HepG2 (cell line): ENCODE measurements around the gene ZSCAN20. TPM values are rescaled to one million over a fixed set of nuclear protein-coding genes. Genes with fewer than 3 reads are reported as not detected.

Source experiments
- ATAC-seq: fragments of 200-7000 bp; cut with Tn5 transposase; 3 replicates; pipeline ENCODE4 v1.9.1; 2020; ENCODE audit warnings: mild to moderate bottlenecking, moderate library complexity
- BruUV-seq: library from RNA; stranded (reverse); fragments of 400-500 nt; replicated peaks from 2 replicates; lab custom pipeline; 2021; lab: Mats Ljungman, UMichigan
- CTCF ChIA-PET: fragments of 300-600 bp; formaldehyde crosslinking; extraction: SDS; loops from one replicate; lab custom pipeline; 2021; ENCODE audit warnings: low total read pairs, inconsistent platforms, low intra/inter-chr PET ratio; lab: Yijun Ruan, JAX
- POLR2A ChIA-PET: fragments of 350-600 bp; sonication (Branson Sonifier 250); formaldehyde crosslinking; loops from one replicate; lab custom pipeline; 2020; ENCODE audit warnings: antibody characterized with exemption, inconsistent platforms; lab: Yijun Ruan, JAX
- DNase-seq: peaks from one replicate; pipeline ENCODE4 v3.0.0-alpha.2; 2015; ENCODE audit warnings: low spot score
- FAIRE-seq: peaks from 3 replicates; lab custom pipeline; 2011; peaks lifted over from hg19 to GRCh38; lab: Jason Lieb, UNC
- H2AFZ ChIP-seq: one replicate; pipeline ENCODE4 v1.6.1; 2011; ENCODE audit warnings: low read length, inconsistent platforms
- H3K27ac ChIP-seq: fragments of 300-600 bp; 3 replicates; pipeline ENCODE4 v1.8.0; 2011; ENCODE audit warnings: mixed run types, mild to moderate bottlenecking, mixed read lengths, low read length, inconsistent platforms; ENCODE audit not compliant: insufficient read depth; ENCODE audit errors: extremely low read length
- H3K27me3 ChIP-seq, 2 experiments: fragments of 200-600 bp in 1 of 2; 2 replicates in 1 of 2; 3 replicates in 1 of 2; pipeline versions ENCODE4 v1.6.0 to v1.8.0; 2011; ENCODE audit warnings: low read length in 2 of 2, mild to moderate bottlenecking in 2 of 2, moderate library complexity in 2 of 2, inconsistent platforms in 1 of 2; ENCODE audit not compliant: insufficient read depth in 2 of 2, control insufficient read depth in 1 of 2
- H3K36me3 ChIP-seq, 2 experiments: fragments of 200-600 bp in 1 of 2; replicated peaks in 1 of 2; 2 replicates in 1 of 2; 3 replicates in 1 of 2; pipeline versions ENCODE4 v1.5.1 to v1.8.0; 2011; ENCODE audit warnings: low read length in 2 of 2, inconsistent platforms in 1 of 2; ENCODE audit not compliant: insufficient read depth in 2 of 2, control insufficient read depth in 1 of 2
- H3K4me1 ChIP-seq: 2 replicates; pipeline ENCODE4 v1.5.1; 2012; ENCODE audit warnings: low read length, inconsistent platforms; ENCODE audit not compliant: insufficient read depth
- H3K4me2 ChIP-seq: 2 replicates; pipeline ENCODE4 v1.6.0; 2011; ENCODE audit warnings: low read depth, low read length, inconsistent platforms
- H3K4me3 ChIP-seq, 3 experiments: fragments of 200-600 bp in 1 of 3; sonication (generic), shearing (Covaris generic) in 1 of 3; replicated peaks in 1 of 3; 2 replicates each; pipeline ENCODE4 v1.5.1; 2011 to 2016; ENCODE audit warnings: low read length in 3 of 3, inconsistent platforms in 2 of 3, low read depth in 2 of 3, mild to moderate bottlenecking in 2 of 3, control low read depth in 1 of 3, mixed read lengths in 1 of 3; ENCODE audit not compliant: insufficient read depth in 1 of 3
- H3K79me2 ChIP-seq: one replicate; pipeline ENCODE4 v1.6.1; 2011; ENCODE audit warnings: low read length, inconsistent platforms; ENCODE audit not compliant: insufficient read depth
- H3K9ac ChIP-seq: 2 replicates; pipeline ENCODE4 v1.6.0; 2011; ENCODE audit warnings: mild to moderate bottlenecking, low read depth, low read length, inconsistent platforms; ENCODE audit not compliant: insufficient read depth
- H3K9me3 ChIP-seq: 2 replicates; pipeline ENCODE4 v1.5.1; 2012; ENCODE audit warnings: mild to moderate bottlenecking, low read length
- H4K20me1 ChIP-seq: 2 replicates; pipeline ENCODE4 v1.6.0; 2011; ENCODE audit warnings: inconsistent platforms, mild to moderate bottlenecking, low read length, moderate library complexity; ENCODE audit not compliant: insufficient read depth
- MBNL3 ChIP-seq: fragments of 250-450 bp; sonication (Bioruptor Pico); conservative IDR thresholded peaks from 2 replicates; pipeline ENCODE4 v1.8.0; 2022; ENCODE audit warnings: mild to moderate bottlenecking, inconsistent platforms
- MXD4 ChIP-seq: IDR thresholded peaks from 2 replicates; pipeline ENCODE4 v1.6.1; 2016; ENCODE audit warnings: mild to moderate bottlenecking, missing biosample characterization, missing genetic modification reagents
- NAIF1 ChIP-seq: sonication (generic); formaldehyde crosslinking; IDR thresholded peaks from 2 replicates; pipeline ENCODE4 v1.5.0; 2020; ENCODE audit warnings: mild to moderate bottlenecking, missing genetic modification reagents, borderline replicate concordance
- PITX1 ChIP-seq: sonication (generic); formaldehyde crosslinking; IDR thresholded peaks from 2 replicates; pipeline ENCODE4 v1.5.1; 2020; ENCODE audit warnings: mild to moderate bottlenecking, missing genetic modification reagents
- PTBP1 ChIP-seq: fragments of 200-400 bp; formaldehyde crosslinking; IDR thresholded peaks from 2 replicates; pipeline ENCODE4 v1.6.1; 2018; ENCODE audit warnings: low read length, low read depth; ENCODE audit not compliant: poor library complexity, severe bottlenecking
- ZFP37 ChIP-seq: sonication (generic); formaldehyde crosslinking; IDR thresholded peaks from 2 replicates; pipeline ENCODE4 v1.4.0; 2020; ENCODE audit warnings: missing genetic modification reagents, borderline replicate concordance
- ZNF598 ChIP-seq: sonication (generic); formaldehyde crosslinking; IDR thresholded peaks from 2 replicates; pipeline ENCODE4 v1.5.1; 2020; ENCODE audit warnings: mild to moderate bottlenecking, missing genetic modification reagents, borderline replicate concordance
- ZNF75D ChIP-seq: sonication (generic); formaldehyde crosslinking; IDR thresholded peaks from 2 replicates; pipeline ENCODE4 v1.8.1; 2023; ENCODE audit warnings: missing genetic modification reagents, mild to moderate bottlenecking, borderline replicate concordance
- WGBS: methylation state at CpG from one replicate; pipeline ENCODE4 v1.1.6; 2017; ENCODE audit warnings: low lambda C conversion rate; 5-methylcytosine and 5-hydroxymethylcytosine counted together
- in situ Hi-C: cut with HindIII; loops from 2 replicates; pipeline ENCODE4 v1.10.0; 2017; ENCODE audit warnings: low pct_unique_long_range_greater_than_20kb; ENCODE audit not compliant: extremely low pct_ligation_motif_present
- intact Hi-C: fragments of 100-400 bp; cut with micrococcal nuclease; formaldehyde crosslinking; loops from one replicate; pipeline ENCODE4 v1.10.0; 2022; ENCODE audit not compliant: unreplicated experiment
- polyA plus RNA-seq, 8 experiments: library from polyadenylated mRNA; depleted of rRNA in 3 of 8; stranded (reverse) in 7 of 8; unstranded in 1 of 8; fragments of >200 nt; fragmentation: Illumina TruSeq in 4 of 8; extraction: Trizol in 4 of 8; gene quantifications; 2 replicates each; pipeline versions ENCODE4 v1.2.1 to v1.2.3, GENCODE V29; 2011 to 2016; ENCODE audit warnings: low read depth in 4 of 8, missing spikeins in 1 of 8, mixed read lengths in 1 of 8; ENCODE audit not compliant: insufficient read depth in 1 of 8
- total RNA-seq, 5 experiments: library from RNA; depleted of rRNA; stranded (reverse); fragments of >200 nt; fragmentation: Illumina TruSeq; extraction: Trizol; gene quantifications; 2 replicates each; pipeline ENCODE4 v1.2.3, GENCODE V29; 2016; ENCODE audit warnings: low read depth in 1 of 5
- TF ChIP-seq, protein P1 (sequence below): sonication (generic); formaldehyde crosslinking; IDR thresholded peaks from 2 replicates; pipeline ENCODE4 v1.5.1; 2020; ENCODE audit warnings: mild to moderate bottlenecking, missing genetic modification reagents, moderate library complexity
- TF ChIP-seq, protein P2 (sequence below): fragments of 450-650 bp; IDR thresholded peaks from 2 replicates; pipeline ENCODE4 v1.6.1; 2017
- TF ChIP-seq, protein P3 (sequence below): sonication (generic); formaldehyde crosslinking; IDR thresholded peaks from 2 replicates; pipeline ENCODE4 v1.9.0; 2021; ENCODE audit warnings: missing genetic modification reagents, mild to moderate bottlenecking, borderline replicate concordance
- TF ChIP-seq, protein P4 (sequence below): sonication (generic); formaldehyde crosslinking; conservative IDR thresholded peaks from 2 replicates; pipeline ENCODE4 v1.4.0; 2020; ENCODE audit warnings: missing genetic modification reagents

ZSCAN20 gene
- total and polyA plus RNA-seq, 2 of the 13 experiments (the other 11 are each of a cell fraction or from before 2014, with no cell fraction given), result 1.1 to 2.8 TPM

DNA sequence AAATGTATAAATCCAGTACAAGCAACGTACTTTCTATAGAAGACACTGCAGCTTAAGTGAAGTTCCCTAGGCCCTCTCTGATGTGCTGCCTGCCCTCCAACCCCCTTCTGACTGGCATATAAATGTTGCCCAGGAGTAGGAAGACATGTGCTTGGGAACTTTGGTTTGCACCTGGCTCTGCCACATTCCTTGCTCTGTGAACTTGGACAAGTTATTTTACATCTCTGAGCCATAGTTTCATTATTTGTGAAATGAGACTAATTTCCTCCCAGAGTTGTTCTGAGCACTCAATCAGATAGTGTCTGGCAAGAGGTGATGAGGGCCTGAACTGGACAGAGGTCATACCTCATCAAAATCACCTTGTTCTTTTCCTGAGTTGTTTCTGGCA, 38.1 kb upstream of the ZSCAN20 start:
- ATAC-seq (no peak), DNase-seq (no peak), FAIRE-seq (no peak)
- in situ Hi-C loops, result no loop called here
- Histone ChIP-seq H3K4me1 (peaks cover 38% of the 10 kb centered on the region), H3K36me3 (no peaks in the 10 kb centered on the region), H3K4me2 (no peak overlapping the region), H3K27me3 (peaks cover 0 to 14% of the 10 kb centered on the region in 2 experiments; a peak in 2 of 5 replicates), H4K20me1 (no peaks in the 10 kb centered on the region), H3K9ac (no peak overlapping the region), H3K4me3 (no peak overlapping the region), H3K27ac (no peak overlapping the region), H3K79me2 (no peaks in the 10 kb centered on the region), H2AFZ (no peak overlapping the region)
- BruUV-seq, result no TSS peak
- WGBS, result 21% methylated on average over 1 of the region's 1 CpG
- intact Hi-C loops, result no loop called here
- ChIA-PET POLR2A (no interaction called here), CTCF (no interaction called here)
- TF ChIP-seq NAIF1, result no peak
- TF ChIP-seq PITX1, result no peak
- TF ChIP-seq, protein P1, sequence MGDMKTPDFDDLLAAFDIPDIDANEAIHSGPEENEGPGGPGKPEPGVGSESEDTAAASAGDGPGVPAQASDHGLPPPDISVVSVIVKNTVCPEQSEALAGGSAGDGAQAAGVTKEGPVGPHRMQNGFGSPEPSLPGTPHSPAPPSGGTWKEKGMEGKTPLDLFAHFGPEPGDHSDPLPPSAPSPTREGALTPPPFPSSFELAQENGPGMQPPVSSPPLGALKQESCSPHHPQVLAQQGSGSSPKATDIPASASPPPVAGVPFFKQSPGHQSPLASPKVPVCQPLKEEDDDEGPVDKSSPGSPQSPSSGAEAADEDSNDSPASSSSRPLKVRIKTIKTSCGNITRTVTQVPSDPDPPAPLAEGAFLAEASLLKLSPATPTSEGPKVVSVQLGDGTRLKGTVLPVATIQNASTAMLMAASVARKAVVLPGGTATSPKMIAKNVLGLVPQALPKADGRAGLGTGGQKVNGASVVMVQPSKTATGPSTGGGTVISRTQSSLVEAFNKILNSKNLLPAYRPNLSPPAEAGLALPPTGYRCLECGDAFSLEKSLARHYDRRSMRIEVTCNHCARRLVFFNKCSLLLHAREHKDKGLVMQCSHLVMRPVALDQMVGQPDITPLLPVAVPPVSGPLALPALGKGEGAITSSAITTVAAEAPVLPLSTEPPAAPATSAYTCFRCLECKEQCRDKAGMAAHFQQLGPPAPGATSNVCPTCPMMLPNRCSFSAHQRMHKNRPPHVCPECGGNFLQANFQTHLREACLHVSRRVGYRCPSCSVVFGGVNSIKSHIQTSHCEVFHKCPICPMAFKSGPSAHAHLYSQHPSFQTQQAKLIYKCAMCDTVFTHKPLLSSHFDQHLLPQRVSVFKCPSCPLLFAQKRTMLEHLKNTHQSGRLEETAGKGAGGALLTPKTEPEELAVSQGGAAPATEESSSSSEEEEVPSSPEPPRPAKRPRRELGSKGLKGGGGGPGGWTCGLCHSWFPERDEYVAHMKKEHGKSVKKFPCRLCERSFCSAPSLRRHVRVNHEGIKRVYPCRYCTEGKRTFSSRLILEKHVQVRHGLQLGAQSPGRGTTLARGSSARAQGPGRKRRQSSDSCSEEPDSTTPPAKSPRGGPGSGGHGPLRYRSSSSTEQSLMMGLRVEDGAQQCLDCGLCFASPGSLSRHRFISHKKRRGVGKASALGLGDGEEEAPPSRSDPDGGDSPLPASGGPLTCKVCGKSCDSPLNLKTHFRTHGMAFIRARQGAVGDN (CRISPR knock-in tag), result no peak
- TF ChIP-seq, protein P2, sequence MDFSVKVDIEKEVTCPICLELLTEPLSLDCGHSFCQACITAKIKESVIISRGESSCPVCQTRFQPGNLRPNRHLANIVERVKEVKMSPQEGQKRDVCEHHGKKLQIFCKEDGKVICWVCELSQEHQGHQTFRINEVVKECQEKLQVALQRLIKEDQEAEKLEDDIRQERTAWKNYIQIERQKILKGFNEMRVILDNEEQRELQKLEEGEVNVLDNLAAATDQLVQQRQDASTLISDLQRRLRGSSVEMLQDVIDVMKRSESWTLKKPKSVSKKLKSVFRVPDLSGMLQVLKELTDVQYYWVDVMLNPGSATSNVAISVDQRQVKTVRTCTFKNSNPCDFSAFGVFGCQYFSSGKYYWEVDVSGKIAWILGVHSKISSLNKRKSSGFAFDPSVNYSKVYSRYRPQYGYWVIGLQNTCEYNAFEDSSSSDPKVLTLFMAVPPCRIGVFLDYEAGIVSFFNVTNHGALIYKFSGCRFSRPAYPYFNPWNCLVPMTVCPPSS, result no peak
- TF ChIP-seq, protein P3, sequence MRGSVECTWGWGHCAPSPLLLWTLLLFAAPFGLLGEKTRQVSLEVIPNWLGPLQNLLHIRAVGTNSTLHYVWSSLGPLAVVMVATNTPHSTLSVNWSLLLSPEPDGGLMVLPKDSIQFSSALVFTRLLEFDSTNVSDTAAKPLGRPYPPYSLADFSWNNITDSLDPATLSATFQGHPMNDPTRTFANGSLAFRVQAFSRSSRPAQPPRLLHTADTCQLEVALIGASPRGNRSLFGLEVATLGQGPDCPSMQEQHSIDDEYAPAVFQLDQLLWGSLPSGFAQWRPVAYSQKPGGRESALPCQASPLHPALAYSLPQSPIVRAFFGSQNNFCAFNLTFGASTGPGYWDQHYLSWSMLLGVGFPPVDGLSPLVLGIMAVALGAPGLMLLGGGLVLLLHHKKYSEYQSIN (CRISPR knock-in tag), result no peak
- TF ChIP-seq ZNF598, result no peak
- TF ChIP-seq PTBP1, result no peak
- no peak for TF ChIP-seq MBNL3 (CRISPR knock-in tag)
- TF ChIP-seq, protein P4, sequence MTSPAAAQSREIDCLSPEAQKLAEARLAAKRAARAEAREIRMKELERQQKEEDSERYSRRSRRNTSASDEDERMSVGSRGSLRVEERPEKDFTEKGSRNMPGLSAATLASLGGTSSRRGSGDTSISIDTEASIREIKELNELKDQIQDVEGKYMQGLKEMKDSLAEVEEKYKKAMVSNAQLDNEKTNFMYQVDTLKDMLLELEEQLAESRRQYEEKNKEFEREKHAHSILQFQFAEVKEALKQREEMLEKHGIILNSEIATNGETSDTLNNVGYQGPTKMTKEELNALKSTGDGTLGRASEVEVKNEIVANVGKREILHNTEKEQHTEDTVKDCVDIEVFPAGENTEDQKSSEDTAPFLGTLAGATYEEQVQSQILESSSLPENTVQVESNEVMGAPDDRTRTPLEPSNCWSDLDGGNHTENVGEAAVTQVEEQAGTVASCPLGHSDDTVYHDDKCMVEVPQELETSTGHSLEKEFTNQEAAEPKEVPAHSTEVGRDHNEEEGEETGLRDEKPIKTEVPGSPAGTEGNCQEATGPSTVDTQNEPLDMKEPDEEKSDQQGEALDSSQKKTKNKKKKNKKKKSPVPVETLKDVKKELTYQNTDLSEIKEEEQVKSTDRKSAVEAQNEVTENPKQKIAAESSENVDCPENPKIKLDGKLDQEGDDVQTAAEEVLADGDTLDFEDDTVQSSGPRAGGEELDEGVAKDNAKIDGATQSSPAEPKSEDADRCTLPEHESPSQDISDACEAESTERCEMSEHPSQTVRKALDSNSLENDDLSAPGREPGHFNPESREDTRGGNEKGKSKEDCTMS, result no peak
- TF ChIP-seq ZNF75D (CRISPR knock-in tag), result no peak
- no peak for TF ChIP-seq ZFP37
- TF ChIP-seq MXD4, result no peak
- TF ChIP-seq, all 625 proteins: peak for 0
- H3K9me3 ChIP-seq, result no peaks in the 10 kb centered on the region
